Sigmoid colon (tissue), 4 donors: Measurements from ENCODE around the gene LIMK1.

Source experiments
- EP300 ChIP-seq, 4 donors: sonication (generic); formaldehyde crosslinking; IDR thresholded peaks; one replicate each; pipeline ENCODE4 v1.6.1; 2017; ENCODE audit warnings: antibody characterized with exemption in 4 of 4
- POLR2A ChIP-seq, 2 donors: fragments of 450-650 bp; IDR thresholded peaks; one replicate each; pipeline ENCODE4 v1.6.1; 2016; ENCODE audit warnings: antibody characterized with exemption in 2 of 2, mild to moderate bottlenecking in 2 of 2, moderate library complexity in 2 of 2
- TF ChIP-seq, protein P1 (sequence below), 4 experiments: fragments of 450-650 bp in 3 of 4; fragments of 200-600 bp in 1 of 4; IDR thresholded peaks; one replicate each; pipeline ENCODE4 v1.5.1; 2016 to 2019; ENCODE audit warnings: antibody characterized with exemption in 4 of 4, mild to moderate bottlenecking in 3 of 4, moderate library complexity in 2 of 4

DNA sequence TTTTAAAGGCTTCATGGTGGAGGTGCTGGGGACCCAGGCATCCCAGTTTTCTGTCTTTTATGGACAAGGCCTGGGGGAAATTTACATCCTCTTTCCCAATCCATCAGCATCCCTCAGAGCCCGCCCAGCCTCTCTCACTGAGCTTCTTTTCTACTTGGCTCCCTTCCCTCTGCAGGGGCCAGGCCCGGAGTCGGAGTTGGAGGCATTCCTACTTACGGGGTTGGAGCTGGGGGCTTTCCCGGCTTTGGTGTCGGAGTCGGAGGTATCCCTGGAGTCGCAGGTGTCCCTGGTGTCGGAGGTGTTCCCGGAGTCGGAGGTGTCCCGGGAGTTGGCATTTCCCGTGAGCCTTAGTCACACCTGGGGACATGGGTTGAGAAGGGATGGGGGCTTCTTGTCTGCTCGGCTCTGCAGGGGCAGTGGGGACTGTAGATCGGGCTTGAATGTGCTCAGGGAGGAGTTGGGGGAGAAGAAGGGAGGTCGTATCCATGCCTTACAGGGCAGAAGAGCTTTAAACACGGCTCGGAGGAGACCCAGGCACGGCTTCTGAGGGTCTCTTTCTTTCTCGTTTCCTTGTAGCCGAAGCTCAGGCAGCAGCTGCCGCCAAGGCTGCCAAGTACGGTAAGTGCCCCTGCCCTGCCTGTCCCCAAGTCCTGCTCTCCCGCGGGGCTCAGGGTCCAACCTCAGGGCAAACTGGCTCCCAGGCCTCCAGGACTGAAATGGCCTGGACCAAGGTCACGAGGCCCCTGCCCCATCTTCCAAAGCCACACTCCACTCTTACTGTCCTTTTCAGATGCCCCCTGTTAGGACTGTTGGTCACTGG, 27.3 kb upstream of the LIMK1 start:
- TF ChIP-seq, protein P1, sequence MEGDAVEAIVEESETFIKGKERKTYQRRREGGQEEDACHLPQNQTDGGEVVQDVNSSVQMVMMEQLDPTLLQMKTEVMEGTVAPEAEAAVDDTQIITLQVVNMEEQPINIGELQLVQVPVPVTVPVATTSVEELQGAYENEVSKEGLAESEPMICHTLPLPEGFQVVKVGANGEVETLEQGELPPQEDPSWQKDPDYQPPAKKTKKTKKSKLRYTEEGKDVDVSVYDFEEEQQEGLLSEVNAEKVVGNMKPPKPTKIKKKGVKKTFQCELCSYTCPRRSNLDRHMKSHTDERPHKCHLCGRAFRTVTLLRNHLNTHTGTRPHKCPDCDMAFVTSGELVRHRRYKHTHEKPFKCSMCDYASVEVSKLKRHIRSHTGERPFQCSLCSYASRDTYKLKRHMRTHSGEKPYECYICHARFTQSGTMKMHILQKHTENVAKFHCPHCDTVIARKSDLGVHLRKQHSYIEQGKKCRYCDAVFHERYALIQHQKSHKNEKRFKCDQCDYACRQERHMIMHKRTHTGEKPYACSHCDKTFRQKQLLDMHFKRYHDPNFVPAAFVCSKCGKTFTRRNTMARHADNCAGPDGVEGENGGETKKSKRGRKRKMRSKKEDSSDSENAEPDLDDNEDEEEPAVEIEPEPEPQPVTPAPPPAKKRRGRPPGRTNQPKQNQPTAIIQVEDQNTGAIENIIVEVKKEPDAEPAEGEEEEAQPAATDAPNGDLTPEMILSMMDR (IDR thresholded peaks at IDR 0.05): no peak
- TF ChIP-seq EP300 (IDR thresholded peaks at IDR 0.05): no peak
- no peak for TF ChIP-seq POLR2A (IDR thresholded peaks at IDR 0.05)
